H1 (cell line): ENCODE results near the gene MRM1.

Source experiments
- POLR2AphosphoS5 ChIP-seq: IDR thresholded peaks from 2 replicates; pipeline ENCODE4 v1.6.1; 2011; ENCODE audit warnings: low read depth, low read length
- SP2 ChIP-seq: IDR thresholded peaks from 2 replicates; pipeline ENCODE4 v1.6.1; 2012; ENCODE audit warnings: mild to moderate bottlenecking, low read length, inconsistent platforms
- TCF12 ChIP-seq: IDR thresholded peaks from 2 replicates; pipeline ENCODE4 v1.6.1; 2011; ENCODE audit warnings: low read depth, mild to moderate bottlenecking, low read length

DNA sequence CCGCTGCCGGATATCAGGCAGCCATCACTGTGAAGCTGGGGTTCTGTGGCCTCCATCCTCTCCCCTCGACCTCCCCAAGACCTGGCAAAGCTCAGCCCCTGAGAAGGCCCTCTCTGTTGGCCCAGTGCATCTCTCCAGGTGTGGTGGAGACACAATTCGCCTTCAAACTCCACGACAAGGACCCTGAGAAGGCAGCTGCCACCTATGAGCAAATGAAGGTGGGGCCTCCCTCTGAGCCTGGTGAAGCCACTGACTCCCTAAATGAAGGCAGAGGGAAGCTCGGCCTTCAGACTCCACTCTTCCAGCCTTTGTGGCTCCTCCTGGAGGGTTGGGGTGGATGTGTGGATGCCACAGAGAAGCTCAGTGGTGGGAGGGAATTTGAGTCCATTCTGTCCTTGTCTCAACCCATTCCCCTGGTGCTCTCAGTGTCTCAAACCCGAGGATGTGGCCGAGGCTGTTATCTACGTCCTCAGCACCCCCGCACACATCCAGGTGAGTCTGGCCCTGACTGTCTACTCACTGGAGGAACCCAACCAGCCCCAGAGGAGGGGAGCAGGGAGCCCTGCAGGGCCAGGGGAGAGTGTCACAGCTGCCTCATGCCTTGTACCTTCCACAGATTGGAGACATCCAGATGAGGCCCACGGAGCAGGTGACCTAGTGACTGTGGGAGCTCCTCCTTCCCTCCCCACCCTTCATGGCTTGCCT lies 1.7 kb upstream of the MRM1 start:
- no peak for TF ChIP-seq POLR2AphosphoS5
- no peak for TF ChIP-seq TCF12
- TF ChIP-seq SP2, result no peak
